Activated effector memory CD4-positive, alpha-beta T cell treated with Interleukin-2 at 50 U/mL for 16 hours (primary cell): ENCODE data around the gene KLHL29.

Source experiments
- DNase-seq: peaks from one replicate; pipeline ENCODE4 v3.0.0-alpha.2; 2020

The KLHL29 gene

GRCh38 chr2:23690421-23691105, 305.6 kb downstream of the KLHL29 start:
- no peak for DNase-seq

GRCh38 chr2:23691106-23691470, 306.1 kb downstream of the KLHL29 start:
- DNase-seq, result no peak

GRCh38 chr2:23691565-23691964, 306.6 kb downstream of the KLHL29 start:
- DNase-seq, result no peak

- no peak for DNase-seq
Observed at GRCh38 chr2:23692263-23692662, 307.3 kb downstream of the KLHL29 start.

GRCh38 chr2:23692851-23693605, 308.0 kb downstream of the KLHL29 start:
- no peak for DNase-seq

DNA sequence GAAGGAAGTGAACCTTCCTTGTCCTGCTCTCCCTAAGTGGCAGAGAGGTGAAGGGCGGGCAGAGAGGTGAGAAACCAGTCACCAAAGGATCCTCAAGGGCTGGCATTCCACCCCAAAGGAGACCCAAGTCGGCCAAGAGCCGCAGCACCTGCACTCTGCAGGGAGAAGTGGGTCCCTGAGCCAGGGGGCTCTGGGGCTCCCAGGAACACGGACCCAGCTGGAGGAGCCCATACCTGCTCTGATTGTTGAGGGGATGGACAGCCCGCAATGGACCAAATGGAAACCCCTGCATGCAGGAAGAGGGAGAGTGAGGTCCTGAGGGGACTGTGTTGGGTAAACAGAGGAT, 308.6 kb downstream of the KLHL29 start:
- no peak for DNase-seq

GRCh38 chr2:23694058-23695045, 309.4 kb downstream of the KLHL29 start:
- no peak for DNase-seq

- no peak for DNase-seq
Observed at GRCh38 chr2:23695214-23695889, 310.4 kb downstream of the KLHL29 start.

- DNase-seq, result no peak
Observed at GRCh38 chr2:23695890-23696751, 311.1 kb downstream of the KLHL29 start.

DNA sequence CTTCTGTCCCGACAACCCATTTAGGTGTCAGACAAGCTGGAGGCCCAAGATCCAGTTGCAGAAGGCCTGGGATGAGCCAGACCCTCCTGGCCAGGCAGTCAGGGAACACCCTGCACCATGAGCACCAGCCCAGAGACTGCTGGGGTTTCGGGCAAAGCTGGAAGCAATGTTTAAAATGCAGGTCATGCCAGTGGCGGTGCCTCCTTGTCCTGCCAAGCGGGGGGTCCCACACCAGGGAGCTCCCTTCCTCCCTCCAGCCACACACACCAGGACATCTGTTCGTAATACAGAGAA, 311.7 kb downstream of the KLHL29 start:
- DNase-seq, result no peak

- no peak for DNase-seq
Observed at GRCh38 chr2:23697256-23698075, 312.5 kb downstream of the KLHL29 start.

- no peak for DNase-seq
Observed at GRCh38 chr2:23698116-23698693, 313.2 kb downstream of the KLHL29 start.

DNA sequence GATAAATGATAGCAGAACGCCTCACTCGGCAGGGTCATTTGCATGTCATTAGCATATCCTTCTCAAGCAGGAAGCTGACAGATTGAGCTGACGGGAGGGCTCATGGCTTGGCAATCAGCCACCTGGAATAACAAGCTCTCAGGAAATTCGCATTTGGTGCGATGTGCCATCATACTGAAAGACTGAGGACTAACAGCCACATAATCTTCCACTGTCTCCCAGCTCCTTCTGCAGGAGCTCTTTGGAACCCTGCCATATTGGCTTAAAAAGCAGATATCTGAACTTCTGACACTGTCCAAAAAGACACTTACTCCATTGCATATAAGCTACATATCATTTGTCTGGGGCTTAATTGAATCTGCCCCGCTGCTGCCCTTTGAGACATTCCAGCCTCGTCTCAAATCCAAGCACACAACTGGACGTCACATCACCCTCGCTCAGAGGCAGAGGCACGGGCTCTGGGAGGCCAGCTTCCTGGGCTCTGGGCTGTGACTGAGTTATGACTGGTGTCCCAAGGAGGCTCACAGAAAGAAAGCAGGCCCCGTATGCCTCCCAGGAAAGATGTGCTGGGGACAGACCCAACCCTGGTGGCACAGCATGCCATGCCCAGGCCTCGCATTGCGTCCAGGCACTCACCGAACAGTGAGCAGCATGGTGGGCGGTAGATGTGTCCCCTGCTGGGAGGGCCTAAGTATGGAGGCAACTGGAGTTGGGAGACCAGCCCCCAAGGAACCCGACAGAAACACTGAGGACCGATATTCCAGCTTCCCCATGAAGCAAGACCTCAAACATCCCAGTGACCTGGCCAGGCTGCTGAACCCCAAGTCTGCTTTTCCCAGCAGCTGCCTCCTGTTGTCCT, 314.0 kb downstream of the KLHL29 start:
- no peak for DNase-seq

DNA sequence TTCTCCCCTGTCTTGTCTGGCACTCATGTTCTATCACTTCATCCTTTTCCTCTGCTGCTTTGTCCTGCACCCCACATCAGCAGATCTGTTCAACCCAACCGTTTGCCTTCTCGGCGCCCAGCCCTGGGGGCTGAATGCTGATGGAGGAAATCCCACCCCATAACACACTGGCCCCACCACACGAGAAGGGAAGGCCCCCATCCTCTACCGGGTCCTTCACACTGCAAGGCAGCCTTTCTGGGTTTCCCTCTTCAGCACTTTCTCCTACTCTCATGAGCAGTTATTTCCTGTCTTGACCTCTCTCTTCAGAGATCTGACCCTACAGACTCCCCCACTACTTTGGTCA, 314.6 kb downstream of the KLHL29 start:
- no peak for DNase-seq

DNA sequence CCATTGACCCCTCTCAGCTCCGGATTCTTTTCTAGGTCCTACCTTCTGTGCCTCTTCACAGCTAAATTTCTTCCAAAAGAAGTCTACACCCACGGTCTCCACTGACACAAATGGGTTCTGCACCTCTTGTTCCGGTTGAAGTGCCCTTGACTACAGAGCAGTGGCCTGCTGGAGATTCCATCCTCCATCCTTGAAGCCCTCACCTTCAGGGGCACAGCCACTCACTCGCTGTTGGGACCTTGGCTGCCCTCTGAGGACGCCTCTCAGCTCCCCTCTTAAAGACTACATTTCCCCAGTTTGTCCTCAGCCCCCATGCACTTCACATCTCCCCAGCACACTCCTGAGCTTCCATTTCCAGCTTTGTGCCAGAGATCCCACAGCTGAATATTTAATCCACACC, 315.6 kb downstream of the KLHL29 start:
- DNase-seq, result no peak

- no peak for DNase-seq
Observed at GRCh38 chr2:23703037-23703582, 318.1 kb downstream of the KLHL29 start.

- DNase-seq, result no peak
Observed at GRCh38 chr2:23703583-23704385, 318.8 kb downstream of the KLHL29 start.

DNA sequence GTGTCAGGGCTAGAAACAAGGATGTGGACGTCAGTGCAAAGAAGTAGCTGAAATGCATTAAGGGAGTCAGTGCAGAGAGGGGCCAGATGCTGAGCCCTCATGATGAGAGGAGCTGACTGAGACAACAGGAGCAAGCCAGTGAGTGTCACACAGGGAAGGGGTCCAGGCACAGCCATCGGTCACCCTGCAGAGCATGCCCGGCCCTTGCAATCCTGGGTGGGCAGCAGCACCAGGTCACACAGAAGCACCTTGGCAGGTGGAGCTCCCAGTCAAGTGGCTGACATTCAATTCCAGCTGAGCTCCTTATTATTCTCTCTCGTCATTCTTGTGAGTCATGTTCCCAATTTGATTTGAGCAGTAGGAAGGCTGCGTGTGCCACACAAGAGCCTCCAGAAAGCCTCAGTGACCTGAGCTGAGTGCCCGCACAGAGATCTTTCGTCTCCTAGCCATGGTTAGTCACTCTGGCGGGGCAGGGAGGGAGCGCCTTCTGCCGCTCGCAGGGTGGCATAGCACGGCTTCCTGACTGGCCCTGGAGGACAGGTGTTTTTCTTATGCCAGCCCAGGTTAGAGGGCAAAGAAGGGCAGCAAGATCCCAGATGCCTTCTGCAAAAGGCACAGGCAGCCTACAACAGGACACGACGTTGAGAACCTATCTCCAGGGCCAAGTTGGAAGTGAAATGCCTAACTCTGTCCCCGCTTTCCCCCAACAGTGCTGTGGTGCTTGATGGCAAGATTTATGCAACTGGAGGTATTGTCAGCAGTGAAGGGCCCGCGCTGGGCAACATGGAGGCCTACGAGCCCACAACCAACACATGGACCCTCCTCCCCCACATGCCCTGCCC, 321.0 kb downstream of the KLHL29 start:
- no peak for DNase-seq
